ENCODE measurements around the gene REC114. TPM values are rescaled to one million over a fixed set of nuclear protein-coding genes. Genes with fewer than 3 reads are reported as not detected.

The REC114 gene
- total and polyA plus RNA-seq, 9 of the 15 experiments (the other 6 are each of a cell fraction or from before 2014, with no cell fraction given): 0.07 to 0.24 TPM; not detected in 7

- TF ChIP-seq MNT (conservative IDR thresholded peaks at IDR 0.05): peak in 1 of 2 experiments; percentile 47; a peak in 2 of 4 replicates
- TF ChIP-seq CHD7 (IDR thresholded peaks at IDR 0.05; ENCODE audit: low read depth, low read length): no peak
- TF ChIP-seq RREB1 (CRISPR knock-in tag; IDR thresholded peaks at IDR 0.05): no peak
- TF ChIP-seq MAFK (IDR thresholded peaks at IDR 0.05; ENCODE audit: low read length): no peak
- no peak for TF ChIP-seq RBM22 (IDR thresholded peaks at IDR 0.05; ENCODE audit: low read depth, low read length, poor library complexity, severe bottlenecking)
- TF ChIP-seq MCM5 (IDR thresholded peaks at IDR 0.05; ENCODE audit: low read depth): no peak
- TF ChIP-seq KHSRP (IDR thresholded peaks at IDR 0.05): no peak
Observed at GRCh38 chr15:73504885-73505284, 61.9 kb downstream of the REC114 start (continued).

Measured in K562 (cell line).